Loucy (cell line): ENCODE results near the gene TRIP6.

Experiments used
- CTCF ChIP-seq: fragments of 200-600 bp; sonication (generic); conservative IDR thresholded peaks from 2 replicates; pipeline ENCODE4 v1.5.1; 2014; ENCODE audit warnings: mild to moderate bottlenecking, antibody characterized with exemption, low read length
- EZH2phosphoT487 ChIP-seq: fragments of 200-600 bp; IDR thresholded peaks from 2 replicates; pipeline ENCODE4 v1.6.1; 2018; ENCODE audit warnings: antibody characterized with exemption, mild to moderate bottlenecking, moderate library complexity, borderline replicate concordance

GRCh38 chr7:100891568-100892247 lies 24.5 kb downstream of the TRIP6 start:
- no peak for TF ChIP-seq CTCF
- TF ChIP-seq EZH2phosphoT487 = no peak
